Activated CD4-positive, alpha-beta T cell treated with anti-CD3 and anti-CD28 coated beads, Interleukin-2, amount 10 ng/mL, durations not matched to agents 7 days and 5 days (primary cell): Measurements from ENCODE around the gene B3GALT6. TPM values are rescaled to one million over a fixed set of nuclear protein-coding genes. Genes with fewer than 3 reads are reported as not detected.
A peak's percentile ranks its signal among the peaks of the same experiment; 100 is the strongest.

Source experiments
- CTCF ChIA-PET: fragments of 350-600 bp; sonication (Branson Sonifier 250); formaldehyde crosslinking; loops from one replicate; lab custom pipeline; 2021; ENCODE audit warnings: antibody characterized with exemption; lab: Charles Lee
- POLR2A ChIA-PET: fragments of 350-600 bp; sonication (Branson Sonifier 250); formaldehyde crosslinking; loops from one replicate; lab custom pipeline; 2021; ENCODE audit warnings: antibody characterized with exemption; lab: Charles Lee
- DNase-seq: peaks from one replicate; pipeline ENCODE4 v3.0.0-alpha.2; 2020
- H3K27ac Mint-ChIP-seq: one replicate; pipeline ENCODE4 v1.8.0; 2021; ENCODE audit warnings: mild to moderate bottlenecking, moderate library complexity, mixed read lengths
- H3K27me3 Mint-ChIP-seq: one replicate; pipeline ENCODE4 v1.8.0; 2021; ENCODE audit warnings: mixed read lengths
- H3K36me3 Mint-ChIP-seq: one replicate; pipeline ENCODE4 v1.8.0; 2021; ENCODE audit warnings: low read depth, mixed read lengths
- H3K4me1 Mint-ChIP-seq: one replicate; pipeline ENCODE4 v1.8.0; 2021; ENCODE audit warnings: mixed read lengths
- H3K4me3 Mint-ChIP-seq: one replicate; pipeline ENCODE4 v1.8.0; 2021; ENCODE audit warnings: mild to moderate bottlenecking, moderate library complexity, mixed read lengths
- H3K9me3 Mint-ChIP-seq: one replicate; pipeline ENCODE4 v1.8.0; 2021; ENCODE audit warnings: mixed read lengths
- total RNA-seq, 2 experiments: library from RNA; stranded (reverse); gene quantifications; one replicate each; pipeline ENCODE4 v1.2.3, GENCODE V29; 2021

Gene B3GALT6
- total RNA-seq, 2 experiments from 2014 or later, result 15.8 to 19.2 TPM

- H3K4me1 Mint-ChIP-seq, result peaks cover 31% of the 10 kb centered on the region
- ChIA-PET POLR2A (no interaction called here), CTCF (no interaction called here)
- no peak for DNase-seq
- no peaks in the 10 kb centered on the region for H3K9me3 Mint-ChIP-seq
- peaks cover 19% of the 10 kb centered on the region for H3K36me3 Mint-ChIP-seq
- H3K4me3 Mint-ChIP-seq, result peak overlapping the region; percentile 66
- peak overlapping the region; percentile 82 for H3K27ac Mint-ChIP-seq
- no peaks in the 10 kb centered on the region for H3K27me3 Mint-ChIP-seq
Observed at GRCh38 chr1:1232796-1233566, 944 bp downstream of the B3GALT6 start.

- H3K4me1 Mint-ChIP-seq, result peaks cover 31% of the 10 kb centered on the region
- POLR2A ChIA-PET, result no interaction called here
- no peak for DNase-seq
Observed at GRCh38 chr1:1233567-1233892, 1.5 kb downstream of the B3GALT6 start.

GRCh38 chr1:1234180-1234808 is 2.3 kb downstream of the B3GALT6 start:
- H3K4me1 Mint-ChIP-seq, result peaks cover 28% of the 10 kb centered on the region
- ChIA-PET POLR2A (no interaction called here), CTCF (interaction anchor here (0.6 kb wide), 1 partner anchor 46 kb away, joined by 5 read pairs; no protein-coding TSS in a partner anchor)
- no peaks in the 10 kb centered on the region for H3K9me3 Mint-ChIP-seq
- no peaks in the 10 kb centered on the region for H3K27me3 Mint-ChIP-seq
- no peak for DNase-seq
- H3K4me3 Mint-ChIP-seq, result peak overlapping the region; percentile 65
- peaks cover 18% of the 10 kb centered on the region for H3K36me3 Mint-ChIP-seq
- no peak overlapping the region for H3K27ac Mint-ChIP-seq

More at GRCh38 chr1:1233567-1233892, 1.5 kb downstream of the B3GALT6 start:
- CTCF ChIA-PET, result no interaction called here
- Mint-ChIP-seq H3K4me3 (peak overlapping the region; percentile 65), H3K36me3 (peaks cover 19% of the 10 kb centered on the region), H3K27me3 (no peaks in the 10 kb centered on the region), H3K27ac (peak overlapping the region; percentile 82), H3K9me3 (no peaks in the 10 kb centered on the region)

- H3K27ac Mint-ChIP-seq, result no peak overlapping the region
- POLR2A ChIA-PET, result no interaction called here
- CTCF ChIA-PET, result interaction anchor here (0.6 kb wide), 1 partner anchor 47 kb away, joined by 5 read pairs; no protein-coding TSS in a partner anchor
- no peak for DNase-seq
- H3K36me3 Mint-ChIP-seq, result peaks cover 12% of the 10 kb centered on the region
- H3K4me1 Mint-ChIP-seq, result peaks cover 20% of the 10 kb centered on the region
- H3K4me3 Mint-ChIP-seq, result no peak overlapping the region
- H3K9me3 Mint-ChIP-seq, result no peaks in the 10 kb centered on the region
- H3K27me3 Mint-ChIP-seq, result no peaks in the 10 kb centered on the region
Observed at GRCh38 chr1:1235016-1235744, 3.1 kb downstream of the B3GALT6 start.

GRCh38 chr1:1236176-1236763 is 4.2 kb downstream of the B3GALT6 start:
- Mint-ChIP-seq H3K9me3 (no peaks in the 10 kb centered on the region), H3K36me3 (peaks cover 6% of the 10 kb centered on the region), H3K4me1 (peaks cover 14% of the 10 kb centered on the region), H3K4me3 (no peak overlapping the region), H3K27me3 (no peaks in the 10 kb centered on the region), H3K27ac (no peak overlapping the region)
- no peak for DNase-seq
- POLR2A ChIA-PET, result no interaction called here
- CTCF ChIA-PET, result interaction anchor here (2.1 kb wide), 1 partner anchor 113 kb away, joined by 8 read pairs; no protein-coding TSS in a partner anchor

- Mint-ChIP-seq H3K27me3 (no peaks in the 10 kb centered on the region), H3K36me3 (peaks cover 6% of the 10 kb centered on the region), H3K4me3 (no peak overlapping the region), H3K9me3 (no peaks in the 10 kb centered on the region), H3K27ac (no peak overlapping the region), H3K4me1 (peaks cover 14% of the 10 kb centered on the region)
- ChIA-PET POLR2A (no interaction called here), CTCF (interaction anchor here (2.1 kb wide), 1 partner anchor 114 kb away, joined by 8 read pairs; no protein-coding TSS in a partner anchor)
- no peak for DNase-seq
Observed at GRCh38 chr1:1236945-1237873, 5.2 kb downstream of the B3GALT6 start.

- DNase-seq, result no peak
- ChIA-PET POLR2A (no interaction called here), CTCF (interaction anchor here (2.1 kb wide), 1 partner anchor 115 kb away, joined by 8 read pairs; no protein-coding TSS in a partner anchor)
- Mint-ChIP-seq H3K9me3 (no peaks in the 10 kb centered on the region), H3K36me3 (peaks cover 6% of the 10 kb centered on the region), H3K4me3 (no peak overlapping the region), H3K4me1 (peaks cover 14% of the 10 kb centered on the region), H3K27me3 (no peaks in the 10 kb centered on the region), H3K27ac (no peak overlapping the region)
Observed at GRCh38 chr1:1237874-1238701, 6.1 kb downstream of the B3GALT6 start.

GRCh38 chr1:1238702-1239178 is 6.7 kb downstream of the B3GALT6 start:
- H3K4me3 Mint-ChIP-seq, result no peak overlapping the region
- no peak for DNase-seq
- H3K27ac Mint-ChIP-seq, result peak overlapping the region; percentile 54
- POLR2A ChIA-PET, result no interaction called here
- CTCF ChIA-PET, result no interaction called here
- H3K4me1 Mint-ChIP-seq, result peaks cover 10% of the 10 kb centered on the region
- H3K9me3 Mint-ChIP-seq, result no peaks in the 10 kb centered on the region
- H3K36me3 Mint-ChIP-seq, result peaks cover 2% of the 10 kb centered on the region
- H3K27me3 Mint-ChIP-seq, result no peaks in the 10 kb centered on the region

- H3K27me3 Mint-ChIP-seq, result no peaks in the 10 kb centered on the region
- no peak overlapping the region for H3K4me3 Mint-ChIP-seq
- POLR2A ChIA-PET, result no interaction called here
- no peak for DNase-seq
- H3K27ac Mint-ChIP-seq, result no peak overlapping the region
- peaks cover 2% of the 10 kb centered on the region for H3K36me3 Mint-ChIP-seq
- H3K9me3 Mint-ChIP-seq, result no peaks in the 10 kb centered on the region
- peaks cover 5% of the 10 kb centered on the region for H3K4me1 Mint-ChIP-seq
- CTCF ChIA-PET, result interaction anchor here (0.8 to 1.0 kb wide), 3 partner anchors 46 to 299 kb away, joined by 3 to 4 read pairs (median 3); no protein-coding TSS in a partner anchor
Observed at GRCh38 chr1:1239227-1239613, 7.2 kb downstream of the B3GALT6 start.

GRCh38 chr1:1239614-1240347 is 7.7 kb downstream of the B3GALT6 start:
- H3K27ac Mint-ChIP-seq, result no peak overlapping the region
- no peak for DNase-seq
- H3K4me3 Mint-ChIP-seq, result no peak overlapping the region
- no peaks in the 10 kb centered on the region for H3K36me3 Mint-ChIP-seq
- ChIA-PET CTCF (interaction anchor here (0.8 to 1.0 kb wide), 3 partner anchors 46 to 300 kb away, joined by 3 to 4 read pairs (median 3); no protein-coding TSS in a partner anchor), POLR2A (no interaction called here)
- no peaks in the 10 kb centered on the region for H3K9me3 Mint-ChIP-seq
- no peaks in the 10 kb centered on the region for H3K4me1 Mint-ChIP-seq
- no peaks in the 10 kb centered on the region for H3K27me3 Mint-ChIP-seq
